Measurements from ENCODE around the gene ESYT1. TPM values are rescaled to one million over a fixed set of nuclear protein-coding genes. Genes with fewer than 3 reads are reported as not detected.

ESYT1 gene
- total RNA-seq, 1 experiment from 2014 or later: 91.1 TPM

- no peak for TF ChIP-seq CTCF (IDR thresholded peaks at IDR 0.05; ENCODE audit: unreplicated experiment)
- intact Hi-C loops (cut with micrococcal nuclease; ENCODE audit: unreplicated experiment): no loop called here
- H3K27me3 Mint-ChIP-seq (ENCODE audit: unreplicated experiment): no peaks in the 10 kb centered on the region
- H3K4me3 Mint-ChIP-seq (ENCODE audit: low read depth, unreplicated experiment): no peak overlapping the region
- H3K9me3 Mint-ChIP-seq (ENCODE audit: low read depth, unreplicated experiment): no peaks in the 10 kb centered on the region
- CTCF ChIA-PET: no interaction called here
- peaks cover 21% of the 10 kb centered on the region for H3K4me1 Mint-ChIP-seq (ENCODE audit: low read depth, unreplicated experiment)
- no peak overlapping the region for H3K27ac Mint-ChIP-seq (ENCODE audit: unreplicated experiment)
- BruUV-seq (replicated peaks): no TSS peak
- H3K36me3 Mint-ChIP-seq (ENCODE audit: insufficient read depth, unreplicated experiment): peaks cover 66% of the 10 kb centered on the region
- DNase-seq: peak; percentile 39
Measured at GRCh38 chr12:56087220-56087619, 40.8 kb upstream of the ESYT1 start.

GRCh38 chr12:56097738-56098137 lies 30.3 kb upstream of the ESYT1 start:
- CTCF ChIA-PET: no interaction called here

GRCh38 chr12:56098592-56098991 lies 29.5 kb upstream of the ESYT1 start:
- CTCF ChIA-PET: interaction anchor here (0.7 kb wide), 2 partner anchors 12 to 31 kb away, joined by 5 read pairs; no protein-coding TSS in a partner anchor
- no peaks in the 10 kb centered on the region for H3K9me3 Mint-ChIP-seq (ENCODE audit: low read depth, unreplicated experiment)
- H3K4me3 Mint-ChIP-seq (ENCODE audit: low read depth, unreplicated experiment): no peak overlapping the region
- no TSS peak for BruUV-seq (replicated peaks)
- H3K4me1 Mint-ChIP-seq (ENCODE audit: low read depth, unreplicated experiment): no peaks in the 10 kb centered on the region
- intact Hi-C loops (cut with micrococcal nuclease; ENCODE audit: unreplicated experiment): no loop called here
- no peak overlapping the region for H3K27ac Mint-ChIP-seq (ENCODE audit: unreplicated experiment)
- no peaks in the 10 kb centered on the region for H3K27me3 Mint-ChIP-seq (ENCODE audit: unreplicated experiment)
- H3K36me3 Mint-ChIP-seq (ENCODE audit: insufficient read depth, unreplicated experiment): peaks cover 84% of the 10 kb centered on the region
- TF ChIP-seq CTCF (IDR thresholded peaks at IDR 0.05; ENCODE audit: unreplicated experiment): no peak
- DNase-seq: no peak

More at GRCh38 chr12:56097738-56098137, 30.3 kb upstream of the ESYT1 start:
- intact Hi-C loops (cut with micrococcal nuclease; ENCODE audit: unreplicated experiment): no loop called here
- H3K4me1 Mint-ChIP-seq (ENCODE audit: low read depth, unreplicated experiment): no peaks in the 10 kb centered on the region
- H3K36me3 Mint-ChIP-seq (ENCODE audit: insufficient read depth, unreplicated experiment): peaks cover 89% of the 10 kb centered on the region
- BruUV-seq (replicated peaks): no TSS peak
- no peak overlapping the region for H3K4me3 Mint-ChIP-seq (ENCODE audit: low read depth, unreplicated experiment)
- no peaks in the 10 kb centered on the region for H3K9me3 Mint-ChIP-seq (ENCODE audit: low read depth, unreplicated experiment)
- no peak for TF ChIP-seq CTCF (IDR thresholded peaks at IDR 0.05; ENCODE audit: unreplicated experiment)
- no peak overlapping the region for H3K27ac Mint-ChIP-seq (ENCODE audit: unreplicated experiment)
- DNase-seq: no peak
- H3K27me3 Mint-ChIP-seq (ENCODE audit: unreplicated experiment): no peaks in the 10 kb centered on the region

GRCh38 chr12:56099787-56100186 lies 28.3 kb upstream of the ESYT1 start:
- H3K4me1 Mint-ChIP-seq (ENCODE audit: low read depth, unreplicated experiment): no peaks in the 10 kb centered on the region
- CTCF ChIA-PET: interaction anchor here (0.6 to 0.7 kb wide), 2 partner anchors 188 to 852 kb away, joined by 3 to 6 read pairs; no protein-coding TSS in a partner anchor
- no TSS peak for BruUV-seq (replicated peaks)
- H3K36me3 Mint-ChIP-seq (ENCODE audit: insufficient read depth, unreplicated experiment): peaks cover 84% of the 10 kb centered on the region
- H3K9me3 Mint-ChIP-seq (ENCODE audit: low read depth, unreplicated experiment): no peaks in the 10 kb centered on the region
- intact Hi-C loops (cut with micrococcal nuclease; ENCODE audit: unreplicated experiment): loop anchor here (5.0 kb wide), 1 partner anchor 362 kb away; no protein-coding TSS in a partner anchor
- H3K4me3 Mint-ChIP-seq (ENCODE audit: low read depth, unreplicated experiment): no peak overlapping the region
- no peak for TF ChIP-seq CTCF (IDR thresholded peaks at IDR 0.05; ENCODE audit: unreplicated experiment)
- DNase-seq: no peak
- H3K27me3 Mint-ChIP-seq (ENCODE audit: unreplicated experiment): no peaks in the 10 kb centered on the region
- no peak overlapping the region for H3K27ac Mint-ChIP-seq (ENCODE audit: unreplicated experiment)

All from Calu3 (cell line).